HG03135 (cell line): ENCODE results near the gene HOOK2.

Source experiments
- ATAC-seq: cut with Tn5 transposase; IDR thresholded peaks from one replicate; pipeline ENCODE4 v1.9.1; 2021; ENCODE audit warnings: mild to moderate bottlenecking, moderate library complexity; ENCODE audit not compliant: unreplicated experiment

The HOOK2 gene

GRCh38 chr19:12794196-12794941 is 19.0 kb upstream of the HOOK2 start:
- no peak for ATAC-seq

- peak; percentile 21 for ATAC-seq
Observed at GRCh38 chr19:12793290-12794195, 18.2 kb upstream of the HOOK2 start.

- no peak for ATAC-seq
Observed at GRCh38 chr19:12792853-12793289, 17.5 kb upstream of the HOOK2 start.

GRCh38 chr19:12792051-12792852 is 16.9 kb upstream of the HOOK2 start:
- ATAC-seq: no peak

- ATAC-seq: peak; percentile 31
Observed at GRCh38 chr19:12791345-12792050, 16.1 kb upstream of the HOOK2 start, which contains the start of gene JUNB. JUNB (plus strand) TSS chr19:12791486; CDS start chr19:12791772, 286 bp downstream.

- no peak for ATAC-seq
Observed at GRCh38 chr19:12790628-12791344, 15.4 kb upstream of the HOOK2 start.

GRCh38 chr19:12789904-12790619 is 14.7 kb upstream of the HOOK2 start:
- peak; percentile 46 for ATAC-seq

GRCh38 chr19:12789098-12789903 is 13.9 kb upstream of the HOOK2 start:
- ATAC-seq: no peak

- ATAC-seq: no peak
Observed at GRCh38 chr19:12788682-12789097, 13.3 kb upstream of the HOOK2 start.

GRCh38 chr19:12788042-12788681 is 12.8 kb upstream of the HOOK2 start:
- ATAC-seq: no peak

GRCh38 chr19:12787458-12787857 is 12.1 kb upstream of the HOOK2 start:
- no peak for ATAC-seq

GRCh38 chr19:12786952-12787351 is 11.6 kb upstream of the HOOK2 start:
- ATAC-seq: no peak

- no peak for ATAC-seq
Observed at GRCh38 chr19:12786141-12786870, 11.0 kb upstream of the HOOK2 start.

GRCh38 chr19:12785431-12786031 is 10.2 kb upstream of the HOOK2 start:
- ATAC-seq: no peak

GRCh38 chr19:12784871-12785430 is 9.6 kb upstream of the HOOK2 start:
- no peak for ATAC-seq

- no peak for ATAC-seq
Observed at GRCh38 chr19:12784394-12784870, 9.1 kb upstream of the HOOK2 start.
